Caki2 (cell line): ENCODE results near the gene WWC2. TPM values are rescaled to one million over a fixed set of nuclear protein-coding genes. Genes with fewer than 3 reads are reported as not detected.

Source experiments
- DNase-seq: peaks from one replicate; pipeline ENCODE4 v3.0.0-alpha.2; 2015; ENCODE audit warnings: low read depth
- in situ Hi-C: cut with HindIII; loops from 2 replicates; pipeline ENCODE4 v1.10.0; 2016; ENCODE audit warnings: low sequenced_read_pairs, low pct_unique_long_range_greater_than_20kb, mixed read lengths
- total RNA-seq: library from RNA; depleted of rRNA; stranded (reverse); fragments of >200 nt; shearing (Covaris generic); gene quantifications from 2 replicates; pipeline ENCODE4 v1.2.3, GENCODE V29; 2014; ENCODE audit warnings: low replicate concordance

WWC2 gene
- total RNA-seq, 1 experiment from 2014 or later = 8.3 TPM

- peak; percentile 63 for DNase-seq
- in situ Hi-C loops = no loop called here
Observed at GRCh38 chr4:183154701-183155391, 55.8 kb downstream of the WWC2 start.

DNA sequence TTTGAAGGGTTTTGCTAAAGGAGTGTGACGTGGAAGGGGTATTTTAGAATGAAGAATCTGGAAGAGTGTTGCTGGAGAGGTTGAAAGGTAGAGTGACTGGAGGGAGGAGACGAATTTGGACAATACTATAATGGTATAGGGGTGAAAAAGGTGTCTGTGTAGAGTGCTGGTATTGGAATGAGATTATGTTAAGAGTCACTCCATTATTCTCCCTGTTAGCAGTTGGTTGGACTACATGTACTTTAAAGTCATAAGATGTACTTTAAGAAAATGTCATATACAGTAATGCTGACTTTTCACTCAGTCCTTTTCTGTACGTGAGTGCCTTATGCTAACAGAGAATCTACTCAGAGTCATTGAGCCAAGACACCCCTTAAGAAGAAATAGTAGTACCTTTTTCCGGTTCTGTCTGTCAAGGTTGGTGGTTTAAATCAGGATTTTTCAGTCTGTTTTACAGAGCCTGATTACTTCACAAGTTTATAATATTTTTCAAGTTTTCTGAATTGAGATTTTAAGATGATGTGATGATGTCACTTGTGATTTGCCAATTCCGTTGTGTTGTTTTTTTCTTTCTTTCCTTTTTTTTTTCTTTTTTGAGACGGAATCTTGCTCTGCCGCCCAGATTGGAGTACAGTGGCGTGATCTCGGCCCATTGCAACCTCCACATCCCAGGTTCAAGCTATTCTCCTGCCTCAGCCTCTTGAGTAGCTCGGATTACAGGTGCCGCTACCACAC is 56.6 kb downstream of the WWC2 start:
- in situ Hi-C loops = no loop called here
- no peak for DNase-seq

GRCh38 chr4:183157215-183157614 is 58.2 kb downstream of the WWC2 start:
- in situ Hi-C loops = no loop called here
- DNase-seq = no peak

DNA sequence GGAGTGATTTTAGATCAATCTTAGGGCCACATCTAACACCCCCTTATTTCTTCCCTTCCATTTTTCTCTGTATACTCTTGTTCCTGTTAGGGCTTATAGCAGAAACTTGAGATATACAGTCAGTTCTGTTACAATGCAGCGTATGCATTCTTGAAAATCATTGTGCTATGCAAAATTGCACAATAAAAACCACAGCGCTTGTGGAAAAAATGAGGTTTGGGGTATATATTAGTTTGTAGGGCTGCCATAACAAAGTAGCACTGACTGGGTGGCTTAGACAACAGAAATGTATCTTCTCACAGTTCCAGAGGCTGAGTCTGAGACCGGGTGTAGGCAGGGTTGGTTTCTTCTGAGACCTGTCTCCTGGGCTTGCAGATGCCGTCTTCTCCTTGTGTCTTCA is 59.0 kb downstream of the WWC2 start:
- in situ Hi-C loops = no loop called here
- DNase-seq = no peak

GRCh38 chr4:183161630-183162029 is 62.6 kb downstream of the WWC2 start:
- DNase-seq = no peak
- in situ Hi-C loops = no loop called here

GRCh38 chr4:183163135-183163534 is 64.1 kb downstream of the WWC2 start:
- in situ Hi-C loops = no loop called here
- no peak for DNase-seq

DNA sequence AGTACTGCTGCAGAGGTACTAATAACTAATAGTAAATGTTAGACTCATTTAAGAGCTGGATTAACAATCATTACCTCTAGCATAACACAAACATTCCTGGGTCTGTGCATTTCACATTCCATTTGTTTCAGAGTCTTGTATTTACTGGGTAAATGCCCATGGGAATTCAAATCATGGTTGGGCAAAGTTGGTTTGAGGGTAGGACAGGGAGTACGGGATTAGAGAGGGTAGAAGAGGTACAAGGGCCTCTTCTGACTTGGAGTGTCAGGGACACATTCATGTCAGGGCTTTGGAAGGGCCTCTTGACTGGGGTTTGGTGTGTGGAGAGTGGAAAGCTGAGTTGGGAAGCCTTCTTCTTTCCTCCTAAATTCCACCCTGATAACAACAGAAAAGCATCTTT is 65.9 kb downstream of the WWC2 start:
- DNase-seq = no peak
- in situ Hi-C loops = no loop called here

GRCh38 chr4:183165376-183165775 is 66.3 kb downstream of the WWC2 start:
- in situ Hi-C loops = no loop called here

DNA sequence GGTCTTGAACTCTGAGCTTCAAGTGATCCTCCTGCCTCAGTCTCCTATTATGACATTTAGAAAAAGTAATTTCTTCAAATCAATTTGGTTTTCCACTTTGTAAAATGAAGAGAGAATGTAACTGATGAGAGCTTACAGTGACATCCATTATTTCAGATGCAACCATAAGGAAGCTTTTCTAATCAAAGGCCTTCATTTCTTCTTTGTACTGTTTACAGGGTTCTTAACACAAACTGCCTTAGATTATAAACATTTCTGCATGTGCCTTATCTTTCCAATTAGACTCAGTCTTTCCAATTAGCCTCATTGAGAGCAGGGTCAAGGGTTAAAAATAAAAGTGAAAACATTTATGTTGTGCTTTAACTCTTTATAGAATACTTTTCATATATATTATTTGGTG is 71.8 kb downstream of the WWC2 start:
- in situ Hi-C loops = no loop called here

More at GRCh38 chr4:183165376-183165775, 66.3 kb downstream of the WWC2 start:
- no peak for DNase-seq

GRCh38 chr4:183171484-183172267 is 72.6 kb downstream of the WWC2 start:
- peak; percentile 92 for DNase-seq
- in situ Hi-C loops = no loop called here

More for the DNA sequence above, 71.8 kb downstream of the WWC2 start:
- no peak for DNase-seq

- DNase-seq = no peak
- in situ Hi-C loops = no loop called here
Observed at GRCh38 chr4:183172881-183173280, 73.8 kb downstream of the WWC2 start.

GRCh38 chr4:183173580-183174526 is 74.8 kb downstream of the WWC2 start:
- in situ Hi-C loops = no loop called here
- peak; percentile 62 for DNase-seq

- DNase-seq = peak; percentile 59
Observed at GRCh38 chr4:183175631-183176232, 76.7 kb downstream of the WWC2 start.

DNA sequence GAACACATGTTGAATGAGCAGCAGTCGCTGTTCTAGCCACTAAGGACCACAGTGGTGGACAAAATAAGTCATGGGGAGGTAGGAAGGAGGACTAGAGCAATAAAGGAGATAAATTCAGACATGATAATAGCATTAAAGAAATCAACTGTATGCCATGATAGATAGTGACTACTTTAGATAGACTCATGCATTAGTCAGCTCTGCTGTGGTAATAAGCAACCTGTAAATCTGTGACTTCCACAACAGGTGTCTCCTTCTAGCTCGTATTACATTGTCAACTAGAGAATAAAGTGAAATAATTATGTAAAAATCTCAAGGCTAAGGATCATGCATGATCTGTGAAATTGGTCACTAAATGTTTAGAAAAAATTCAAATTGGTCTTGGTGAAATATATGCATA is 77.9 kb downstream of the WWC2 start:
- no peak for DNase-seq

More at GRCh38 chr4:183175631-183176232, 76.7 kb downstream of the WWC2 start:
- in situ Hi-C loops = no loop called here

GRCh38 chr4:183178201-183178600 is 79.1 kb downstream of the WWC2 start:
- in situ Hi-C loops = no loop called here

More for the DNA sequence above, 77.9 kb downstream of the WWC2 start:
- in situ Hi-C loops = no loop called here

DNA sequence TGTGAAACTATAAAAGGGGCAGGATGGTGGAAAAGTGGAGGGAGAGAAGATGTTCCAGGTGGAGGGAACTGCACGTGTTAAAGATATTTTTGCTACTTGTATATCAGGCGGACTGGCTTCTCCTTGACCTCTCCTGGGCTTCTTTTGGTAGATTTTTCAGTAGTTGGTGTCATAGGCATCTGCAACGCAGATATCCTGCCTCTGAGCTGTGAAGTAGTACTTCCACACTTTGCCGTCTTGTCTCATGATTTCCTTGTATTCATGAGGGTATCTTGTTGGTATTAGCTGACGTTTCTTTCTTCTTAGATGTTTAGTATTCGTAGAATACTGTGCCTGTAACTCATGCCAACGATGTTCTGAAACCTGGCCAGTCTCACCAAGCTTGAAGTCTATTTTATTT is 81.0 kb downstream of the WWC2 start:
- no peak for DNase-seq
- in situ Hi-C loops = no loop called here

More at GRCh38 chr4:183178201-183178600, 79.1 kb downstream of the WWC2 start:
- DNase-seq = no peak

DNA sequence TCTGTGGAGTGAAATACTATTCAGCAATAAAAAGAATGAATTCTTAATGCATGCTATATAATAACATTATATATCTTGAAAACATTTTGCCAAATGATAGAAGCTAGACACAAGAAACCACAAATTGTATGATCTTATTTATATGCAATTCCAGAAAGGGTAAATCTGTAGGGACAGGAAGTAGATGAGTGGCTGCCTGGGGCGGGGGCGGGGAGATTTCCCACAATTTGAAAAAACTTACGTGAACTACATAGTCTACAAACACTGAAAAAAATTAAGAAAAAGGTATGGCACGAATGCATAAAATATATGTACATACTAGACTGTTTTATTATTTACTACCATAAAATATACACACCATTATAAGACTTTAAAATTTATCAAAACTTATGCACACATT is 81.6 kb downstream of the WWC2 start:
- in situ Hi-C loops = no loop called here
- no peak for DNase-seq

DNA sequence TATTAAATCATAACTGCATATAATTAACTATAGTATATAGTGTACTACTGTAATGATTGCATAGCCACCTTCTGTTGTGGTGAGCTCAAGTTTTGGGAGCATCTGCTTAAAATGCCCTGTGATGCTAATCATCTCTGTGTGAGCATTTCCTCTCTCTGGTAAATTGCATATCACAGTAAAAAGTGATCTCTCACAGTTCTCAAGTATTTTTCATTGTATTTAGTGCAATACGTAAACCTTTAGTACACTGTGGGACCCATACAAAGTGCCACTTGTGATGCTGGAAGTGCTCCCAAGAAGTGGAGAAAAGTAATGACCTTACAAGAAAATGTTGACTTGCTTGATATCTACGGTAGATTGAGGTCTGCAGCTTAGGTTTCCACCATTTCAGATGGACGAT is 82.0 kb downstream of the WWC2 start:
- DNase-seq = no peak
- in situ Hi-C loops = no loop called here
